GM12892 (cell line): ENCODE results near the gene ZNHIT6. TPM values are rescaled to one million over a fixed set of nuclear protein-coding genes. Genes with fewer than 3 reads are reported as not detected.
"Not testable (repeated sequence)": the region's sequence is repeated elsewhere in the genome, so short reads cannot be mapped to it uniquely, and the experiment has no call there.

Experiments used
- DNase-seq: peaks from one replicate; pipeline ENCODE4 v3.0.0; 2011; ENCODE audit not compliant: insufficient read length
- FAIRE-seq: peaks from 2 replicates; lab custom pipeline; 2011; peaks lifted over from hg19 to GRCh38; lab: Jason Lieb, UNC
- POLR2A ChIP-seq: IDR thresholded peaks from 2 replicates; pipeline ENCODE4 v1.6.1; 2011; ENCODE audit warnings: low read depth, low read length, control low read depth
- POLR2AphosphoS5 ChIP-seq: IDR thresholded peaks from 2 replicates; pipeline ENCODE4 v1.6.1; 2011; ENCODE audit warnings: low read depth, low read length, control low read depth
- TAF1 ChIP-seq: IDR thresholded peaks from 2 replicates; pipeline ENCODE4 v1.6.1; 2011; ENCODE audit warnings: low read depth, mild to moderate bottlenecking, control low read depth, low read length, borderline replicate concordance
- polyA plus RNA-seq: library from polyadenylated mRNA; unstranded; fragments of >200 nt; gene quantifications from one replicate; pipeline ENCODE4 v1.2.1, GENCODE V29; 2012; ENCODE audit warnings: missing spikeins, inconsistent platforms; ENCODE audit not compliant: missing spikeins

Gene ZNHIT6
- polyA plus RNA-seq, result 15.9 TPM

DNA sequence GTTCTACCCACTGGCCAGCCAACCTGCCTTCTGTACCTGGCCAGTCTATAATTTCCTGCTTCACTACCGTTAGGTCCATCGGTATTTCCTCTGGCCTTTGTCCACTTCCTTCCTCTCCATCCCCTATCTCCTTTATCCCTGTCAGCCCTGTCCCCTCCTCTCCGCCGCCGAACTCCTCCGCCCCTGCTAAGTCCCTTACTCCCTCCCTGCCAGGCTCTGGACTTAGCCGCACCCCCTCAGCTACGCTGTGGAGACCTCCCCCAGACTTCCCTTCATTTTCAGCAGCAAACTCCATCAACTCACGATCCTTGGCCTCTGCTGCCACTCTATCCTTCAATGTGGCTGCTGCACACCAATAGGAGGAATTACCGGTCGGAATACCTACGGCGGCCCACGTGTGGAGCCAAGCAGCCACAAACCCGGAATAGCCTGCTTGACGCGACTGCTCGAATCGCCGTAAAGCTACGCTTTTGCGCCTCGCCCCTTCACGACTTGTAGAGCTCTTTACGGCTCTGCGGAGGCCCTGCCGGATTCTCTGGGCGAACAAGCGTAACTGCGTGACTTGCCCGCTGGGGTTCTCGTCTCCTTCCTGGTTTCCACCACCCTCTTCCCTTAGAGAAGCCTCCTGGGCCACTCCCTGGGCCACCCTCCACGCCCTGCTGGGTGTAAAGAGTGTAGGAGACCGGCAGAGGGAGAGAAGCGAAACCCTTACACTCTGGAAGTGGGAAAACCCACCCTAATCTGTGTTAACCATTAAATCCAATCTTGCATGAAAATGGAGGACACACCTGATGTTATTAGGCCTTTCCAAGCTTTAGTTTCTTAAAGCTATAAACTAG lies at the start of gene ZNHIT6:
TSS of gene ZNHIT6 (minus strand) at position 444 of the 839 bp plus-strand sequence. CDS start at position 295, 149 bp downstream.
- TF ChIP-seq POLR2A (peak; percentile 88), POLR2AphosphoS5 (peak; percentile 71; the same call in 1 of the 2 replicates), TAF1 (peak; percentile 81)
- FAIRE-seq (peak; percentile 98), DNase-seq (peak; percentile 34)

DNA sequence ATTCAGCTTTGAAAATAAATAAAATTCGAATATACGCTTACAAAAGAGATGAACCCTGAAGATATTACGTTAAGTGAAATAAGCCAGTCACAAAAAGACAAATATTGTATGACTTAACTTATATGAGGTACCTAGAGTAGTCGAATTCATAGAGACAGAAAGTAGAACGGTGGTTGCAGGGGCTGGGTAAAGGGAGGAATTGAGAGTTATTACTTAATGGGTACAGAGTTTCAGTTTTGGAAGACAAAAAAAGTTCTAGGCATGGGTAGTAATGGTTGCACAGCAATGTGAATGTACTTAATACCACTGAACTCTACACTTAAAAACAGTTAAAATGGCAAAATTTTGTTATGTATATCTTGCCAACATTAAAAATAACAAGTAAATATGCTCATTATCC lies 48.6 kb upstream of the ZNHIT6 start:
- TF ChIP-seq TAF1 (no peak), POLR2A (no peak), POLR2AphosphoS5 (no peak)
- DNase-seq, result no peak
- no peak for FAIRE-seq

DNA sequence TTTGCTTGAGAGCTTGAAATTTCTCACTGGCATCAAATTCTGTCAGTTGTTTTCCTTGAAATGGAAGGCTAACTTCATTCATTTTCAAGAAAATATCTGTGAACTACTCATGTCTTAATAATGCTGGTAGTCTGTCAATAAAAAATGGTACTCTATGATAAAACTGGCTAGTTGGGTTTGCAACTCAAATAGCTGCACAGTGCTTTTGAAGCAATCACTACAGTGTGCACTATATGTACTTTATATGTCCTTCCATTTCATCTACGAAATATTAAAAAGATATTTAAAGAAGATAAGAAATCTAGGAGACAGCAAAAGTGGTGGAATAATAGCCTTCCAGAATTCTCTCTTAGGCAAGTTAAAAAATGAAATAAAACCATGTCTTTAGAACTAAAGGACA lies 39.9 kb upstream of the ZNHIT6 start:
- TF ChIP-seq POLR2AphosphoS5, result no peak
- TF ChIP-seq POLR2A, result no peak
- no peak for TF ChIP-seq TAF1
- no peak for DNase-seq
- no peak for FAIRE-seq

DNA sequence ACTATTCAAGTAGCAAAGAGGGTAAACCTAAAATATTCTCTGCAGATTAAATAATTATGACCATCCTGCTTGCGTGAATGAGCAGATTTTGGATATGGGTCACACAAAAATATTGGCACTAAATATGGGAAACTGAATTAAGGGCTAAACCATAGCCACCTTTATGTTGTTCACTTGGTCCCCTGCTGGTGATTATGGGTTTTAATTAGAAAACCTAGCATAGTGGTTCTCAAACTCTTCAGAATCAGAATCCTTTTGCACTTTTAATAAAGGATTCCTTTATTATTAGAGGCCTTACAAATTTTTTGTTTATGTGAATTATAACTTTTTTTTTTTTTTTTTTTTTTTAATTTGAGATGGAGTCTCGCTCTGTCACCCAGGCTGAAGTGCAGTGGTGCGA lies 38.5 kb upstream of the ZNHIT6 start:
- TF ChIP-seq POLR2AphosphoS5 (no peak), TAF1 (no peak), POLR2A (no peak)
- FAIRE-seq (no peak), DNase-seq (no peak)

GRCh38 chr1:85743814-85744213 lies 35.6 kb upstream of the ZNHIT6 start:
- TF ChIP-seq POLR2A (no peak), POLR2AphosphoS5 (no peak), TAF1 (no peak)
- FAIRE-seq (peak; percentile 48), DNase-seq (no peak)

DNA sequence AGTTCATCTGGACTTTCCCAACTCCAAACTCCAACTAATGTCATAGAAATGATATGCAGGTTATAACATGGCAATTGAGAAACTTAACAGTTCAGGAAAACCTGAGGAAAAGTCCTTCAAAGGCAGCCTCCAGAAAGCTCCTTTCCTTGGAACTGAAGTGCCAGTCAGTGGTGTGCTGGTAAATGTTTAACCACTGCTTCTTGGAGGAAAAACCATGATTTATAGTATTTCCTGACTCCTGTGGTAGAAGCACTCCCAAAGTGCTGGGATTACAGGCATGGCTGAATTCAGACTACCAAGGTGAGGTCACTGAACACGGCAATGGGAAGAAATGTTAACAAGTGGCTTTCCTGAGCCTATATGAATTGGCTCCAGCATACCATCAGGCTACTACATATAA lies 26.7 kb upstream of the ZNHIT6 start:
- FAIRE-seq, result no peak
- no peak for TF ChIP-seq POLR2A
- no peak for TF ChIP-seq POLR2AphosphoS5
- TF ChIP-seq TAF1, result no peak
- no peak for DNase-seq

DNA sequence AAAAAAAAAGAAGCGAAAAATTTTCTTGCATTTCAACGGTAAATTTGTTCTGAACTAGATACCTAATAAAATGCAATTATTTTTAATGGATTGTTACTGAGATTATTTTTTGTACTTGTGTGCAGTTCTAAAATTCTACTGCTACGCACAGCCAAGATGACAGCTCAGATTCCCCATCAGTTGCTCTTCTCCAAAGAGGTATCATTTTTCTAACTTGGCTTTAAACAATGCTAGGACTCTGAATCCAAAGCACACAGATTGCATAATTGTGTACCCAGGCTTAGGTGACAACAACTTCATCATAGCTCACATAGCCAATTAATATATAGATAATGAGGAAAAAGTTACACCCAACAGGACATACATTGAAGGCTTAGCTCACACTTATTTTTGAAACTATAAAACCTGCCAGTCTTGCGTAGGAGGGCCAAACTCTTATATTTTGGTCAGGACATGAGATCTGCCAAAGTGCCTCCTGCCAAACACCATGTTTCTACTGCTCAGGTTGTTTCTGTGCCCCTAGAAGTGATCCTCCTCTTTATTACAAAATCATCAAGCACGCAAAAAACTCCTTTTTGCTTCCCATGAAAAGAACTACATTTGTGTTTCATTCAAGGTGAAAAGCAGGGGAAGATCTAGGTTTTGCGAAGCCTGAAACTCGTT lies 10.6 kb upstream of the ZNHIT6 start:
- no peak for FAIRE-seq
- TF ChIP-seq TAF1 (no peak), POLR2AphosphoS5 (no peak)
- DNase-seq, result no peak

GRCh38 chr1:85714418-85715114 lies 6.3 kb upstream of the ZNHIT6 start:
- not testable (repeated sequence) for DNase-seq, FAIRE-seq

DNA sequence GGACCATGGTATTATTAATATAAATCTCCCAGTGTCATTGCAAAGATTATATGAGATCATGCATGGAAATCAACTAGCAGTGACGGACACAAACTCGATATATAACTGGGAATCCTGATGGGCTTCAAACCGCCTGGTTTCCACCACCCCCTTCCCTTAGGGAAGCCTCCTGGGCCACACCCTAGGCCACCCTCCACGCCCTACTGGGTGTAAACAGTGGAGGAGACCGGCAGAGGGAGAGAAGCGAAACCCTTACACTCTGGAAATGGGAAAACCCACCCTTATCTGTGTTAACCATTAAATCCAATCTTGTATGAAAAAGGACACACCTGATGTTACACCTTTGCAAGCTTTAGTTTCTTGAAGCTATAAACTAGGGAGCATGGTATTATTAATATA lies 595 bp upstream of the ZNHIT6 start:
- no peak for FAIRE-seq
- TF ChIP-seq POLR2A, result no peak
- TF ChIP-seq POLR2AphosphoS5, result no peak
- TF ChIP-seq TAF1, result no peak
- no peak for DNase-seq

GRCh38 chr1:85707267-85707989 lies 805 bp downstream of the ZNHIT6 start:
- DNase-seq, result no peak
- no peak for TF ChIP-seq POLR2AphosphoS5
- TF ChIP-seq POLR2A, result no peak
- TF ChIP-seq TAF1, result no peak
- FAIRE-seq, result peak; percentile 9

DNA sequence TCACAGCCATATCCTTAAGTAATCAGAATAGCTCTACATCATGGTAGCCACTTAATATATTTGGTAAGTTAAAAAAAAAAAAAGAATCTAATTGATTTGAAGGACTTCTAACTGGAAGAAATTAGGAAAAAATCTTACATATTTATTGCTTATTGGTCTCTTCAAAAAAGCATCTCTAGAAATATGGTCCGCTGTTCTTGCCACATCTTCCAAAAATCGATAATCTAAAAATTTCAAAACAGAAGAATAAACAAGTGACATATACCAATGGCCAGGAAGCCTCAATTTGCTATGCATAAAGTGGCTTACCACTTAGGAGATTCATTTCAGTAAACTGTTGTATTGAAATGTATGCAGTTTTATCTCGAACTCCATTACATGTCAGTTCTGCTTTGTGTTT lies 2.3 kb downstream of the ZNHIT6 start:
- no peak for FAIRE-seq
- TF ChIP-seq POLR2AphosphoS5 (no peak), POLR2A (no peak)
- DNase-seq, result no peak

DNA sequence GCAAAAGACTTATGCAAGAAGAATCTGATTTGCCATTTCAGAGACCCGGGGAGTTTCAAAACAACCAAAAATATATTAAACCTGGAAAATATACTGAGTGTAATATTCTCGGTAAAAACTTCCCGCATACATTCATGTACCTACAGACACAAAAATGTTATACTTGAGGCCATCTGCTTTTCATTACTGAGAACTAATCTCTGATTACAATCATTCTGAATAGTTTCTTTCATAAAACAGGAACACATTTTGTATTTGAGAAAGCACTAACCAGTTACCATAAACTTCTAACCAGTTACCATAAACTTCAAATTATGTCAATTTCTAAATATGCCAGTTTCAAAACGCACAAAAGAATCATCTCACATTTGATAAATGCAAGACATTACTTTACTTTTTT lies 7.8 kb downstream of the ZNHIT6 start:
- FAIRE-seq, result no peak
- DNase-seq, result no peak

More for the DNA sequence above, 7.8 kb downstream of the ZNHIT6 start:
- TF ChIP-seq TAF1 (no peak), POLR2AphosphoS5 (no peak), POLR2A (no peak)
